ENCODE results near the gene SEL1L3.
"Not testable (repeated sequence)": the region's sequence is repeated elsewhere in the genome, so short reads cannot be mapped to it uniquely, and the experiment has no call there.

SEL1L3 gene

DNA sequence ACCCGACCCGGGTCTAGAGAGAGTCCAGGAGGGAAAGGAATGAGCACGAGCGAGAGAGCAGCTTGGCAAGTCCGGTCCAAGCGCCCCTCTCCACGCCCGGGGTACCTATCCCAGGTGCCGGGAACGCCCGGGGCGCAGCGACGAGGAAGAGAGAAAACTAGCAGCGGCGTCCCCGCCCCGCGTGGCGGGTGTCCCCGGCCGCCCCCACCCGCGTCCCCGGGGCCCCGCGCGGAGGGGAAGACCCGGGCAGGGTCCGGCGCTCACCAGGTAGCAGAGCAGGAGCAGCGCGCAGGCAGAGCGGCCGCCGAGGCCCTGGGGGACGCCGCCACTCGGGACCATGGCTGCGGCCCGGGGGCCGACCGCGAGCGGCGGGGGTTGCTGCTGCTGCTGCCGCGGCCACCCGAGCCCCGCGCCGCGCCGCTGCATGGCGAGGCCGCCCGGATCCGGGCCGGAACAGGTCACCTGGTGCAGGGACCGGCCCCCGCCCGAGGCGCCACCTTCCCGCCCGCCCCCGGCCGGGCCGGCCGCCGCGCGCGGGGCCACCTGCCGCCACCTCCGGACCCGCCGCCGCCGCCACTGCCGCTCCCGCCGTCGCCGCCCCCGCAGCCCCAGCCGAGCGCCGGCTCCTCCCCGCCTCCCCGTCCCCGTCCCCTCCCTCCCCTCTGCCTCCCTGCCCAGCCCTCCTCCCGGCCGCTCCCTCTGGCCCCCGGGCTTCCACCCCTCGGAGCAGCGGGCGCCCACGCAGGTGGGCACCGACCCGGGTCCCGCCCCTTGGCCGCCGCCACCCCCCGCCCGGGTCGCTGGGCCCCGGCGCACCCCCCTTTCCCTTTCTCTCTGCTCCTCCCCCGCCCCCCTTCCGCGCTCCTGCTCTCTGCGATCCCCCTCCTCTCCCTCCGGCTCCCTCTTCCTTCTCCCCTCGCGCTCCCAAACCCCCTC lies at the start of gene SEL1L3:
Gene SEL1L3 (minus strand): TSS at position 578 of the 936 bp plus-strand sequence. CDS start 152 bp downstream, at position 426.
- DNase-seq = no peak

DNA sequence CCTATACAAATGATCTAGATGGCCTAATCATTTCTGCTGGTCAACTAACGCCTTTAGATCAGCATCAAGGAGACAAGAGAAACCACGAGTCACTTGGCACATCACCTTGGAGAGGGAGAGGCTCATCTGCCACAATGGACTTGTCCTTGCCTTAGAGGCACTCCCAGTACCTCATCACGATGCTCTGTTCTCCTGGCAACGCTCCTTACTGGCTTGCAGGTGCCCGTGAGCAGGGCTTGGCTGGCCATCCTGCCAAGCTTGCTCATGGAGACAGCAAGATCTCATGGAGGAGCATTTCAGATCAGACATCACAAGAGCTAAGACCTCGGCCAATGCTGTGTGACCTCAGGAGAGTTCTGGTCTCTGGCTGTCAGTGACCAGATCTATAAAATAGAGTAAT lies 48.6 kb upstream of the SEL1L3 start:
- no peak for DNase-seq

DNA sequence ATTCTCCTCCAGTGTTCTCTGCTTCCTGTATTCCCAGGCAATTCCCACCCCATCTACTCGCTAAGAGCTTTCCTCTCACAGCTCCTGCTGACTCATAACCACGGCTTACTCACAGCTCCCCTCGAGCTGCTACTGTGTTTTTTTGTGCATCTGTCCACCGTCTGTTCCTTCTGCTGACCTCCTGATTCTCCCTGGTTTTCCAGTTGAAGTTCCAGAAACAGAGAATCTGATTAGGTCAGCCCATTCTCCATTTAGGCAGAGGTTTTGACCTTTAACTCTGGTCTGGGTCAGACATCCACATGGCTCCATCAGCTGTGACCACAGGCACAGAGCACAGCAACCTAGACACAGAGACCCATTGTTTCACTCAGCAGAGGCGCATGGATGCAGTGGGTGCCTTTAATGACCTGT lies 45.7 kb upstream of the SEL1L3 start:
- no peak for DNase-seq

DNA sequence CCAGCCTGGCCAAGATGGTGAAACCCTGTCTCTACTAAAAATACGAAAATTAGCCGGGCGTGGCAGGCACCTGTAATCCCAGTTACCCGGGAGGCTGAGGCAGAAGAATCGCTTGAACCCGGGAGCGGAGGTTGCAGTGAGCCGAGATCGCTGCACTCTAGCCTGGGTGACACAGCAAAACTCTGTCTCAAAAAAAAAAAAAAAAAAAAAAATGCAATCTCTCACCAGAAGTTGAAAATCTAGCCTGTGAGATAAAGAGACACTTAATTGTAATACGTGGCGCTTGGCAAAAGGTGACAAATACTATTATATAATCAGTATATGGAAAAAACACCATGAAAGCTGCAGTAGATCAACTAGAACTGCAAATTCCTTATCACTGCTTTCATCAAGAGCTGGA lies 43.3 kb upstream of the SEL1L3 start:
- not testable (repeated sequence) for DNase-seq

DNA sequence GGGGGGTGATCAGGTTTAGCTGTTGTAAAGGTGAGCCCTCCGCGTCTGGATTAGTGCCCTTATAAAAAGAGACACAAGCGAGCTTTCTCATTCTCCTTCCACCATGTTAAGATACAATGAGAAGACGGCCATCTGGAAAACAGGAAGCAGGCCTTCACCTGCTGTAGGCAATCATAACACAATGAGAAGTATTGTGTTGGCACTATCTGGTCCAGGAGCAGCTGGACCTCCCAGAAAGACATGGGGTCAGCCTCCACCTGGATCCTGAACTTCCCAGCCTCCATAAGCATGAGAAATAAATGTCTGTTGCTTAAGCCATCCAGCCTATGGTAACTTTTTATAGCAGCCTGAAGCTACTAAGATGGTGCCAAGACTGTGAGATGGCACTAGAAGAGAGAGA lies 42.6 kb upstream of the SEL1L3 start:
- DNase-seq = no peak

DNA sequence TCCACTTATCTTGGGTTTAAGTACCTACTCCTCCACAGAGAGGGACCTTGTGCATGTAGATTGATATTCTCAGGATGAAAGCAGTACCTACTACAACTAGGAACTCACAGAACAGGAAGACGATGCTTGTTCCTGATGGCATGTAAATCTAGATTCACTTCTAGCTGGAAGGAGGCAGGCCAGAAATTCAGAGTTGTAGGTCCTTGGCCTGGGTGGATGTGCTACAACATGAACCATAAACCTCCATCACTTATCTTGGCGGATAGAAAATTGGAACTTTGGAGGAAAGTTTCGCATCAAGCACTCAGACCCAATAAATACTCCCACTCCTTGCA lies 41.9 kb upstream of the SEL1L3 start:
- DNase-seq = no peak

DNA sequence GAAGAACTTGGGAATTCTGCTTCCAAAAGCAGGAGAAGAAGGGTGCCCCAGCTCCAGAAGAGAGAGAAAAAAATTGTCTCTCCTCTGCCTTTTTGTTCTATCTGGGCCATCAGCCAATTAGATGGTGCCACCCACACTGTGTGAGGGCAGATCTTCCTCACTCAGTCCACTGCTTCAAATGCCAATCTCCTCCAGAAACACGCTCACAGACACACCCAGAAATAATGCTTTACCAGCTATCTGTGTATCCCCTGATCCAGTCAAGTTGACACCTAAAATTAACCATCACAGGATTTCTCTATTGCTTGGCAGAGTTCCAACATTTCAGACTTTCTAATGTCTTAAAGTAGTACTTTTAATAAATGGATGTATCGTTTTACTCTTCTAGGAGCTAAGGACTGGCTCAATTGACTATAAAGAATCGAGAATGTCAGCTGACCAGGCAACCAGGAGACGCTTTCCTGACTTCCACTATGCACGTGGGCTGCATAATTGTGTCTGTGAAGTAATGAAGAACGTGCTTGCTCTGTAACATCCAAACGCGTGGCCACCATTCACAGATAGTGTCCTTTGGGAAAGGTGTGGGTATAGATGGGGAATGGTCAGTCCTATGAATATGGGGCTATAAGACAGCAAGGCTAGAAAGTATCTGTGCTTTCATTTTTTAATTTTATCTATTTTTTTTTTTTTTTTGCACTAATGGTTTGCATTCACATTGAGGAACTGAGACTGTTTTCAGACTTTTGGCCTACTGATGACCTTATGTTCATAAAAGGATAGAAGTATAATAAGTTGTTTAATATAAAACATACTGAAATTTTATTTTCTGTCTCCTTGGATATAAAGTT lies 41.3 kb upstream of the SEL1L3 start:
- DNase-seq = no peak

DNA sequence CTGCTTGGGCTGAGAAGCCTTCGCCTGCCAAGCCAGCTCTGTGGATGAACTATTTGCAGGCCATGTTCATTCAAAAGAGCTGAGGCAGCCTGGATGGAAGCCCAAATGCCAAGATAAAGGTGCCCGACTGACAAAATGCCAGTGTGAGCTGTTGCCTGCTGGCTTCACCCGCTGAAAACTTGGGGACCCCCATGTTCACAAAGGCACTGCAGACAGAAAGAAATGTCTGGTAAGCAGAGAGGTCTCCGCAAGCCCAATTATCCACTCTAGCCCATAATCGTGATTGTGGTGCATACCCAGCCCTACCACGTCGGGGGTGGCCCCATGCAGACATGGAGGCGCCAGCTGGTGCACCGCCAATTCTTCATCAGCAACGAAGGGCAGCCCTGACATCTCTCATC lies 38.2 kb upstream of the SEL1L3 start:
- DNase-seq = no peak

DNA sequence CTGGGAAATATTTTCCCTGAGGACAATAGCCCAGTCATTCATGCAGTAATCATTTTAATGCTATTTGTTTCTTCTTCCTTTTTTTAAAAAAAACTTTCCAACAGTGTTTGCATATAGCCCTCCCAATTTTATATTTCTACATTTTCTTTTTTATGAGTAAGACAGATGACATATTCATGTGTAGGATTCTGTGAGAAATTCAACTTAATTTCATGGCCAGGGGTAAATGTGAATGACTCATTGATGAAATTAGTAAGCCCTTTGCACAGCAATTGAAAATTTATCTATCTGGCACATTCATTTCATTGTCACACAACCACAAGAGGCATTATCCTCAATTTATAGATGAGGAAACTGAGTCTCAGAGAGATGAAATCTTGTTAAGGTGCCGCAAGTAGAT lies 37.5 kb upstream of the SEL1L3 start:
- no peak for DNase-seq

DNA sequence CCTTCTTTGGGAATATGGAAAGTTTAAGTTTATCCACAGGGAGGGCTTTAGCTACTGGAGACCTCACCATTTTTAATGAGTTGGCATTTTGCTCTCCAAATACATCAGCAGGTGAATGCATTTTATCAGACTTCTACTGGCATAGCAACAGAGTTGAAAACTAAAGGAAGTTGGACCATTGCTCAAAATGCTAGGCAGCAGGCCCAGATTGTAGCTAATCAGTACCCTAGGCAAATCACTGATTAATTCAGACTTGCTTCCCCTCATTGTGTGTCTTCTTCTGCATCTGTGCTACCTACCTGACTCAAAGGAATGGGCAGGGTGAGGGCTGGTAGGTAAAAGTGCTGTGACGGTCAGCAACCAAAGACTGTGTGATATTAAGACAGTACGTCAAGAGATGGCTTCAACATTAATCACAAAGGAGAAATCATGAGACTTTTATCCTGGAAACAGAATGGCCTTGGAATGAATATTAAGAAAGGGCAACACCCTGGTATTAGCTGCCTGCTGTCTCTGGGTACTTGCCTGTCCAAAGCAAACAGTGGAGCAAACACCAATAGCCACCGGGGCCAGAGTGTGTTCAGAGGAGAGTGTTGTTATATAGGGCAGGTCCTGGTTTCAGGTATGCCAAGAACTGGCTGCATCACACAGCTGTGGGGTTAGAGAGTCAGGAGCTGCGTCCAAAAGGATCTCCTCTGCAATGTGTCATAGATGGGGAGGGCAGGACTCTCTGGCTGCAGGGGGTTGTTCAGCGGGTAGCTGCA lies 34.2 kb upstream of the SEL1L3 start:
- DNase-seq = no peak

DNA sequence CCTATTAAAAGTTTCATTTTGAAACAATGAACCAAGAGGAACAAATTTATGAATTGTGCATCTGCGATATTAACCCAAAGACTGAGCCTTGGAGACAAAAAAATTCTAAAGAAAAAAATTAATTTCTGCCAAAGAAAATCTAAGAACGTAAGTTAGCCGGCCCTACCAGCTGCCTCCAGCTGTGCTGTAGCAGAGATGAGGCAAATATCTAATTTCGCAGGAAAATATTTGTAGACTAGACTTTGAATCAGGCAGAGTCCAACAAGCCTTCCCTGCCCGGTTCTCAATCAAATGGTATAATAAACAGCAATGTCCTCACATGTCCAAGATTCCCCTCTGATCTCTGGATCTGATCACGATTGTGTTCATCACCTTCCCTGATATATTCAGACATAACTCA lies 30.0 kb upstream of the SEL1L3 start:
- DNase-seq = no peak

DNA sequence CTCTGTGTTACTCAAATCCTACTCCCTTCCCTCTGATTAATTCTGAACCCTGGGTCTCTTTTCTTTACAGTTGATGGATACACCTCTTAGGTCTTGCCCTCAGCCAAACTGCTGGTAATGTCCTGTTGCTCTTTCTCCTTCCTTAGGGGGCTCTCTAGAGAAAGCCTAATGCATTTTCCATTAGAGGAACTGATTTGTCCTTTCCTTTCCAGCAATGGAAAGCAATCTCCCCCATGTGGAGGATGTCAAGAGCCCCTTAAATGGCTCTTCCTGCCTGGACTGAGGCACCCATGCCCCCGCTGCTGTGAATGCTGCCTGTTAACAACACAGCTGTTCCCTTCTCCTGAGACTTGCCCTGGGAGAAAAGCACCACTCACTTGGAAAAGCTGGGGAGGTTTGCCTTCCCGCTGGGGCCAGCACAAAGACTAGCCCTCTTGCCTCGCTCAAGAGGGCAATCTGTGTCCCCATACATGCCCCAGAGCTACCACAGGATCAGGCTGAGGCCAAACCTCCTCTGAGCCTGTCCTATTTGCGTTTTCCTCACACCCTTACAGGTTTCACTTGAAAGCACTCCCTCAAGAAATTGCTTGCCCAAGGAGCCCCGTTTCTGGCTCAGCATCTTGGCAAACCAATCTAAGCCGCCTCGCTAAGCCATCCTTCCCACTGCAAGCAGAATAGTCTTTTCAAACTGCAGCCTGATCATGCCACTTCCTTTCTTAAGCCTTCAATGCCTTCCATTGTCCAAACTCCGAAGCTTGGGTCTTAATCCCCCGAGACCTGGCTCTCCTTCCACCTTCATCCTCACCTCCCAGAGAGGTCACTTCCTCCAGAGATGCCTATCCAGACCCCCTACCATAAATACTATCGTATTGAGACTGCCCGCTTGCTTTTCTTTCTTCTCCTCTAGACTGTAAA lies 28.0 kb upstream of the SEL1L3 start:
- no peak for DNase-seq

DNA sequence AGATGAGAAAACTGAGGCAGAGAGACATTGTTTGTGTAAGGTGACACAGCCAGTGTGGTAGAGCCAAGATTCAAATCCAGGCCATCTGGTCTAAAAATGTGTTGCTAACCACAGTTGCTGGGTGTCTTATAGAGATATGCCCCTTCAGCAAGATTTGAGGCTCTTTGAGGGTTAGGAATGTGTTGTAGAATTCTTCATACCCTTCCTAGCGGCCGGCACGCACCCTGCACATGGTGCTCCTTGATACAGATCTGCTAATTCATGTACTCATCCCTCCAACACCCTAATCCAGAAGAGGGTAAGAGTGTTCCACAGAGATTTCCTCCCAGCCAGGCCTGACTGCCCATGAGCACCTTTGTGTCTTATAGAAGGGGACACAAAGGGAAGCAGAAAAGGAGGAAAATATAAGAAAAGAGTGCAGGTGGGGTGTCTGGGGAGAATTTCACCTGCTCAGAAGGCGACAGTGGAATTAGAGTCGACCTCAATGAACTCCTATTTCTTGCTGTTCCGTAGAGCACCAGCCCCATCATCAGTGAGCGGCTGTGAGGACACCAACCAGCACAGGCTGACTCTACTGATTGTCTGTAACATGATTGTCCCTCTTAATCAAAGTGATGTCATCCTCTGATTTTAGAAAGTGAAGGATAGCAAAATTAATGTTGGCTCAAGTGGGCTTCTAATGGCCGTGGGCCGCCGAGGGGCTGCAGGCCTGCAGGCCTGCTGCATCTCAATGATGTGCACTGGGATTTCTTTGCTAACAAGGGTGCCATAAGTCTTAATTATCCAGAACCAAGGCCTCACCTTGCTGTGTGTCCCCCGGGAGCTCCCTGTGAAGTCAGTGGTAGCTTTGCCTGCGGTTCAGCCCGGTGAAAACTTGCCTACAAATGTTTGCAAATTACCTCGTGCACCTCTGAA lies 27.1 kb upstream of the SEL1L3 start:
- no peak for DNase-seq

DNA sequence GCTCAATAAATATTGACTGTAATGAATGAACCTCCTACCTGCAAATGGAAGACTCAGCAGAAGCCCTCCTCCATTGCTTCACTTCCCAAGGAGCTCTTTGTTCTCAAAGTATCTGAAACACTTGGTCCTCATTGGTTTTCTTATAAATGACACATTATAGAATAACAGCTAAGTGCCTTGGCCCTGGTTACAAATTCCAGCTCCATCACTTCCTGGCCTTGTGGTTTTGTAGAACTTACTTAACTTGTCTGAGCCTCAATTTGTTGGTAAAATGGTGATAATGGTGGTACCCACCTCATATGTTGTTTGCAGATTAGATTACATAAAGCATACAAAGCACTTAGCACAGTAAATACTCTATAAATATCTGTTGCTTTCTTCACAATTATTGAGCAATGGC lies 26.0 kb upstream of the SEL1L3 start:
- no peak for DNase-seq

DNA sequence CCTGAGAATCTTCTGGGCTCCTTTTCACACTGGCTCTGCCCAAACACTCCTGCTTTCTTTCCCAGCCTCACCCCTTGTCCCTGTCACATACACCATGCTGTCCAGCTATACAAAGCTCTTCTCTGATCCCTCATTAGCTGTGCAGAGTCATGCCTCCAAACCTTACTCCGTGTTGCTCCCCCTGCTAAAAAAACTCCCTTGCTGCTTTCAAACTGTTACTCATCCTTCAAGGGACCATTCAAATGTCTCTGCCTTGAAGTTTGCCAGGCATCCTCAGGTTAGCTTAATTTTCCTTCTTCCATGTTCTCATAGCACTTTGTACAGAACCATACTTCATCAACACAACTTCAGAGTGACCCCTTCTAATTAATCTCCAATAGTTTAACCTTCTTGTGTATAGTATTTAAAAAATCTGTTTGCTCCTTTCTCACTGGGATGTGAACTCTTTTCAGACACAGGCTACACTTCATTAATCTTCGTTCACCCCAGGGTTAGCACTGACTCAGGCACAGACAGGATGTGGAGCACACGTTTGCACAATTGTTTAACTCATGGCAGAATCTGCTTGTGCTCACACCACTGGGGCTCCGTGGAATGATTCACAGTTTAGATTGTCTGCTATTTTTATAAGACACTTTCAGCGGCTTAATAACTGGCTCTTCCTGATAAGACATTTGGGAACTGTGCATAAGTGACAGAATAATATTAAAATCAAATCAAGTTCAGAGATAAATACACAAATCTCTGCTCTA lies 21.4 kb upstream of the SEL1L3 start:
- no peak for DNase-seq

DNA sequence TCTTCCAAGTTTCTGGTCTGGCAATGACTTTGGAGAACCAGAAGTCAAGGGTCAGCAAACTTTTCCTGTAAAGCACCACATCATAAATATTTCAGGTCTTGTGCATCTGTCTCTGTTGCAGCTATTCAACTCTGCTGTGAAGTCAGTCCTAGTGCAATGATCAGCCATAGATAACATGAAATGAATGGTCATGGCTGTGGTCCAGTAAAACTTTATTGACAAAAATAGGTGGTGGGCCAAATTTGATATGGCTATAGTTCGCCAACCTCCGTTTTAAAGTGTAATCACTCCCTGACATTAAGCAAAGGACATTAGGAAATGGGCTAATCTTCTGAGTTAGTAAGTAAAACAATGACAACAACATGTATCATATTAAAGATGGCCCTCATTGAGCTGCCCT lies 20.8 kb upstream of the SEL1L3 start:
- no peak for DNase-seq

DNA sequence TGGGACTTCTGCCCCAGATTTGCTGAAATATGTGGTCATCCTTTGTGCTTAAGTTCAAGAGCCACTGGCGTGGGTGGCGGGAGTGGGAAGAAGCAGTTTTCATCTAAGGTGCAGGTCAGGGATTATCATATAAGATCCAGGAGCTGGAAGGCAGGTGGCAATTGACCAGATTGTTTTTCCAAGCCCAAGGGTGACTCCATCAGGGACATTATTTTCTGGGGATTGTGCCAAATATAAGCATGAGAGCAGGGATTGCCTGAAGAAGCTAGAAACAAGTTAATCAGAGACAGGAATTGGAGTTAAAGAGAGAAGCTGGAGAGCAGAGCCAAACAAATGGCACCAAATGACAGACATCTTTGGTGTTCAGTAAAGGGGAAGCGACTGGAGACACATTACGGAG lies 19.4 kb upstream of the SEL1L3 start:
- DNase-seq = no peak

DNA sequence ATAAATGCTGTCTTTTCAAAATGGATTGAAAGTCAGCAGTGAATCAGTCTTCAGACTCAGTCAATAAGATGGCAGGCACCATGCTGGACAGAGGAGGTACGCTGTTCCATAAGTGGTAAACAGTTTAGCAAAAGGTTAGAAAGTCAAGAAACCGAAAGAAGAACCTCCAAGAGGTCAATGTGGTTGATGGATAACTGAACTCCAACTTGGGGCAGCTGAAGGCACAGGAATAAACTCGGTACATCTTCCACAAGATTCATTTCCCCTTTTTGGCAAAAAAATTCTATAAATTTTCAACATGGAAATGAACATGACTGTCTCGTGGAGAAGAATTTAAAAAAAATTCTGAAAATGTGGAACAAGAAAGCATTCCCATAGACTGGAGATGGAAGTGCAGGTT lies 18.4 kb upstream of the SEL1L3 start:
- DNase-seq = no peak

DNA sequence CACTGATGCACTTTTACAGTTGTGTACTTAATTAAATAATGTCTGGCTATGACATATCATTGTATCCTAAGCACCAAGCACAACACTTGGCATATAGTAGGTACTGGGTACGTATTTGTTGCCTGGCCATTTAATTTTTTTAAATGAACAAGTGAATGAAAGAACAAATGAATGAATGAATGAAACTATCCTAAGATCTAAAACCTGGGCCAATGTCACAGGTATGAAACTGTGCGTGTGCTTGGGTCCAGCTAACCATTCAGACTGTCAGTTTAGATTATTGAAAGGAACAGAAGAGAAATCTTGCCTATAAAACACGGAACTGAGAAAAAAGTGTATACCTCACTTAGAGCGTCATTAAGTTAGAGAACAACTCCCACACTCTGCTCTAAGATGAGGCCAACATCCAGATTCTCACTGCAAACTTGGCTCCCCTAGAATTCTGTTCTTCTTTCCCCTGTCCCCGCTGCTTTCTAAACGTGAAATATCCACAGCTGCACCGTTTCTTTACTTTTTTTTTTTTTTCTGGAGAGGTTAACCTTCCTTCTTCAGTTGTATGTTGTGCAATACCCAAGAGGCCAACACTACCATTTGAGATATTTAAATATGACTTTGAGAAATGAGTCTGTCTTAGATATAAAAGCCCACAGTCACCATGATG lies 17.3 kb upstream of the SEL1L3 start:
- DNase-seq = no peak

DNA sequence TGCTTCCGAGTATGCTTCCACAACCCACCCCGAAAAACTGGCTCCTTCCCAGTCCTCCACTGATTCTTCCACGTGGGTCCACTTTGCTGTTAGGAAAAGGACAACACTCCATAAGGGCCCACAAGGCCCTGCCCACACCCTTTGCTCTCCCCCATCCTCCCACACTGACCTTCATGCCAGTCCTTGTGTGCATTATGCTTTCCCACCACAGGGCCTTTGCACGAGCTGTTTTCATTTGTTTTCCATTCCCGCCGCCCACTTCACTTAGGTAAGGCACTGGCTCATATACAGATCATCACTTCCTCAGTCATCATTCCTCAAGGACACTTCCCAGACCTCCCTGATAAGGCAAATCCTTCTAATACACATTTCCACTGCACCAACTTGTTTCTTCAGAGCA lies 16.8 kb upstream of the SEL1L3 start:
- DNase-seq = no peak

Data from NCI-H1930 (cell line).